Measurements from ENCODE around the gene GPR27.

Gene GPR27

GRCh38 chr3:71753701-71754609 is at the start of gene GPR27:
Gene GPR27 (plus strand): TSS chr3:71753855. CDS start chr3:71754050, 195 bp downstream.
- no peak for DNase-seq (ENCODE audit: low read depth in 2 of 3, low spot score in 2 of 3)

- DNase-seq (ENCODE audit: low read depth in 2 of 3, low spot score in 2 of 3) = no peak
Observed at GRCh38 chr3:71704915-71705314, 48.7 kb upstream of the GPR27 start.

GRCh38 chr3:71705681-71706080 is 48.0 kb upstream of the GPR27 start:
- no peak for DNase-seq (ENCODE audit: low read depth in 2 of 3, low spot score in 2 of 3)

GRCh38 chr3:71707595-71707994 is 46.1 kb upstream of the GPR27 start:
- no peak for DNase-seq (ENCODE audit: low read depth in 2 of 3, low spot score in 2 of 3)

GRCh38 chr3:71708476-71709105 is 45.1 kb upstream of the GPR27 start:
- no peak for DNase-seq (ENCODE audit: low read depth in 2 of 3, low spot score in 2 of 3)

GRCh38 chr3:71709908-71710511 is 43.6 kb upstream of the GPR27 start:
- no peak for DNase-seq (ENCODE audit: low read depth in 2 of 3, low spot score in 2 of 3)

GRCh38 chr3:71710906-71711494 is 42.7 kb upstream of the GPR27 start:
- DNase-seq (ENCODE audit: low read depth in 2 of 3, low spot score in 2 of 3) = no peak

GRCh38 chr3:71713041-71713440 is 40.6 kb upstream of the GPR27 start:
- no peak for DNase-seq (ENCODE audit: low read depth in 2 of 3, low spot score in 2 of 3)

- no peak for DNase-seq (ENCODE audit: low read depth in 2 of 3, low spot score in 2 of 3)
Observed at GRCh38 chr3:71714595-71714994, 39.1 kb upstream of the GPR27 start.

- DNase-seq (ENCODE audit: low read depth in 2 of 3, low spot score in 2 of 3) = no peak
Observed at GRCh38 chr3:71718072-71718471, 35.6 kb upstream of the GPR27 start.

GRCh38 chr3:71721002-71721401 is 32.7 kb upstream of the GPR27 start:
- DNase-seq (ENCODE audit: low read depth in 2 of 3, low spot score in 2 of 3) = no peak

GRCh38 chr3:71721651-71722157 is 32.0 kb upstream of the GPR27 start:
- no peak for DNase-seq (ENCODE audit: low read depth in 2 of 3, low spot score in 2 of 3)

GRCh38 chr3:71722693-71723092 is 31.0 kb upstream of the GPR27 start:
- DNase-seq (ENCODE audit: low read depth in 2 of 3, low spot score in 2 of 3) = no peak

- DNase-seq (ENCODE audit: low read depth in 2 of 3, low spot score in 2 of 3) = no peak
Observed at GRCh38 chr3:71723452-71724170, 30.0 kb upstream of the GPR27 start.

GRCh38 chr3:71724171-71724453 is 29.5 kb upstream of the GPR27 start:
- no peak for DNase-seq (ENCODE audit: low read depth in 2 of 3, low spot score in 2 of 3)

GRCh38 chr3:71724584-71725270 is 28.9 kb upstream of the GPR27 start:
- no peak for DNase-seq (ENCODE audit: low read depth in 2 of 3, low spot score in 2 of 3)

GRCh38 chr3:71725271-71725991 is 28.2 kb upstream of the GPR27 start, which contains the start of gene EIF4E3:
Gene EIF4E3 (minus strand): TSS chr3:71725402. CDS start chr3:71725367, 35 bp downstream.
- DNase-seq (ENCODE audit: low read depth in 2 of 3, low spot score in 2 of 3) = no peak

- no peak for DNase-seq (ENCODE audit: low read depth in 2 of 3, low spot score in 2 of 3)
Observed at GRCh38 chr3:71726146-71726545, 27.5 kb upstream of the GPR27 start.

GRCh38 chr3:71728632-71729342 is 24.9 kb upstream of the GPR27 start:
- no peak for DNase-seq (ENCODE audit: low read depth in 2 of 3, low spot score in 2 of 3)
